ENCODE data around the gene PKDREJ.
"Not testable (repeated sequence)": the region's sequence is repeated elsewhere in the genome, so short reads cannot be mapped to it uniquely, and the experiment has no call there.

Gene PKDREJ

GRCh38 chr22:46263216-46263590, at the start of gene PKDREJ:
Gene PKDREJ (minus strand): TSS chr22:46263343. CDS start chr22:46263322, 21 bp downstream.
- DNase-seq (ENCODE audit: low spot score) = no peak

- DNase-seq (ENCODE audit: low spot score) = not testable (repeated sequence)
Observed at GRCh38 chr22:46312848-46313247, 49.7 kb upstream of the PKDREJ start.

- DNase-seq (ENCODE audit: low spot score) = no peak
Observed at GRCh38 chr22:46312056-46312455, 48.9 kb upstream of the PKDREJ start.

- no peak for DNase-seq (ENCODE audit: low spot score)
Observed at GRCh38 chr22:46309526-46310085, 46.5 kb upstream of the PKDREJ start.

GRCh38 chr22:46308283-46308988, 45.3 kb upstream of the PKDREJ start:
- DNase-seq (ENCODE audit: low spot score) = no peak

GRCh38 chr22:46303347-46303965, 40.3 kb upstream of the PKDREJ start:
- no peak for DNase-seq (ENCODE audit: low spot score)

GRCh38 chr22:46300491-46300890, 37.3 kb upstream of the PKDREJ start:
- no peak for DNase-seq (ENCODE audit: low spot score)

- no peak for DNase-seq (ENCODE audit: low spot score)
Observed at GRCh38 chr22:46299101-46299500, 36.0 kb upstream of the PKDREJ start.

- DNase-seq (ENCODE audit: low spot score) = peak; percentile 35
Observed at GRCh38 chr22:46297151-46297812, 34.1 kb upstream of the PKDREJ start.

- DNase-seq (ENCODE audit: low spot score) = peak; percentile 97
Observed at GRCh38 chr22:46296257-46297150, 33.4 kb upstream of the PKDREJ start, which contains the start of gene GTSE1. Gene GTSE1 (plus strand): TSS chr22:46296870. CDS start chr22:46297401, 531 bp downstream.

- no peak for DNase-seq (ENCODE audit: low spot score)
Observed at GRCh38 chr22:46295277-46295971, 32.3 kb upstream of the PKDREJ start.

GRCh38 chr22:46294784-46295183, 31.6 kb upstream of the PKDREJ start:
- no peak for DNase-seq (ENCODE audit: low spot score)

GRCh38 chr22:46293577-46294260, 30.6 kb upstream of the PKDREJ start:
- DNase-seq (ENCODE audit: low spot score) = no peak

GRCh38 chr22:46292732-46293131, 29.6 kb upstream of the PKDREJ start:
- DNase-seq (ENCODE audit: low spot score) = no peak

- DNase-seq (ENCODE audit: low spot score) = no peak
Observed at GRCh38 chr22:46292173-46292572, 29.0 kb upstream of the PKDREJ start.

- no peak for DNase-seq (ENCODE audit: low spot score)
Observed at GRCh38 chr22:46290843-46291785, 28.0 kb upstream of the PKDREJ start.

- DNase-seq (ENCODE audit: low spot score) = no peak
Observed at GRCh38 chr22:46290121-46290842, 27.1 kb upstream of the PKDREJ start.

- DNase-seq (ENCODE audit: low spot score) = no peak
Observed at GRCh38 chr22:46289244-46289891, 26.2 kb upstream of the PKDREJ start.

Measured in HuH-7.5 (cell line).